Prostate gland (tissue), 2 donors: Measurements from ENCODE around the gene TMTC3. TPM values are rescaled to one million over a fixed set of nuclear protein-coding genes. Genes with fewer than 3 reads are reported as not detected.
A peak's percentile ranks its signal among the peaks of the same experiment; 100 is the strongest.

Experiments used
- DNase-seq: peaks from one replicate; pipeline ENCODE4 v3.0.0-alpha.2; 2019; ENCODE audit warnings: low spot score
- H3K27ac ChIP-seq, 2 donors: fragments of 200-600 bp; sonication (generic); 2 replicates each; pipeline ENCODE4 v1.5.1; 2017 to 2019
- H3K27me3 ChIP-seq: fragments of 200-600 bp; sonication (generic); replicated peaks from 2 replicates; pipeline ENCODE4 v1.5.1; 2019; ENCODE audit not compliant: insufficient read depth
- H3K36me3 ChIP-seq, 2 donors: fragments of 200-600 bp; sonication (generic); 1 replicate in 1 of 2; 2 replicates in 1 of 2; pipeline versions ENCODE4 v1.5.1 to v1.8.1; 2017 to 2019
- H3K4me1 ChIP-seq: fragments of 200-600 bp; sonication (generic); replicated peaks from 2 replicates; pipeline ENCODE4 v1.5.1; 2019
- H3K4me3 ChIP-seq, 2 donors: fragments of 200-600 bp; sonication (generic); 2 replicates each; pipeline ENCODE4 v1.5.1; 2017 to 2019
- H3K9me3 ChIP-seq: fragments of 200-600 bp; sonication (generic); 2 replicates; pipeline ENCODE4 v1.5.1; 2017
- CTCF ChIP-seq, 4 experiments: fragments of 200-600 bp in 2 of 4; fragments of 450-650 bp in 2 of 4; sonication (generic) in 2 of 4; IDR thresholded peaks; 1 replicate in 3 of 4; 2 replicates in 1 of 4; pipeline ENCODE4 v1.5.1; 2016 to 2019; ENCODE audit warnings: antibody characterized with exemption in 4 of 4, mild to moderate bottlenecking in 2 of 4, moderate library complexity in 2 of 4
- POLR2A ChIP-seq: fragments of 450-650 bp; IDR thresholded peaks from one replicate; pipeline ENCODE4 v1.6.1; 2016; ENCODE audit warnings: antibody characterized with exemption, mild to moderate bottlenecking
- POLR2AphosphoS5 ChIP-seq: sonication (generic); formaldehyde crosslinking; IDR thresholded peaks from one replicate; pipeline ENCODE4 v1.6.1; 2017; ENCODE audit warnings: antibody characterized with exemption
- WGBS: methylation state at CpG from one replicate; pipeline ENCODE4 v1.1.5; 2018; 5-methylcytosine and 5-hydroxymethylcytosine counted together
- intact Hi-C: fragments of 100-400 bp; cut with DNase I; formaldehyde crosslinking; loops from one replicate; pipeline ENCODE4 v1.14.2; 2022
- total RNA-seq, 2 donors: library from RNA; depleted of rRNA; stranded (reverse); fragments of >200 nt; gene quantifications; one replicate each; pipeline ENCODE4 v1.1.0, GENCODE V29; 2016

TMTC3 gene
- total RNA-seq, 2 donors from 2014 or later: 15.1 to 23.6 TPM

GRCh38 chr12:88242939-88243338, 100.8 kb downstream of the TMTC3 start:
- TF ChIP-seq POLR2A (no peak), CTCF (IDR thresholded peaks at IDR 0.05) (no peak), POLR2AphosphoS5 (no peak)
- no peak for DNase-seq
- intact Hi-C loops: no loop called here
- H3K4me3 ChIP-seq: no peak overlapping the region
- no peaks in the 10 kb centered on the region for H3K9me3 ChIP-seq
- no peaks in the 10 kb centered on the region for H3K27me3 ChIP-seq
- H3K4me1 ChIP-seq: no peaks in the 10 kb centered on the region
- no peaks in the 10 kb centered on the region for H3K36me3 ChIP-seq
- H3K27ac ChIP-seq: no peak overlapping the region

- H3K9me3 ChIP-seq: no peaks in the 10 kb centered on the region
- no peaks in the 10 kb centered on the region for H3K27me3 ChIP-seq
- DNase-seq: no peak
- no peak overlapping the region for H3K27ac ChIP-seq
- H3K4me1 ChIP-seq: no peaks in the 10 kb centered on the region
- WGBS: 68% methylated on average over 4 of the region's 4 CpGs
- TF ChIP-seq POLR2AphosphoS5 (no peak), POLR2A (no peak), CTCF (IDR thresholded peaks at IDR 0.05) (no peak)
- intact Hi-C loops: no loop called here
- H3K36me3 ChIP-seq: no peaks in the 10 kb centered on the region
- H3K4me3 ChIP-seq: no peak overlapping the region
Measured at GRCh38 chr12:88243982-88244381, 101.9 kb downstream of the TMTC3 start.

- Histone ChIP-seq H3K27ac (no peak overlapping the region), H3K27me3 (no peaks in the 10 kb centered on the region), H3K4me1 (no peaks in the 10 kb centered on the region), H3K4me3 (no peak overlapping the region), H3K36me3 (no peaks in the 10 kb centered on the region), H3K9me3 (no peaks in the 10 kb centered on the region)
- TF ChIP-seq POLR2A (no peak), POLR2AphosphoS5 (no peak), CTCF (IDR thresholded peaks at IDR 0.05) (no peak)
- DNase-seq: no peak
- intact Hi-C loops: no loop called here
- WGBS: 96% methylated on average over 1 of the region's 1 CpG
Measured at GRCh38 chr12:88245905-88246304, 103.8 kb downstream of the TMTC3 start.

- no peaks in the 10 kb centered on the region for H3K9me3 ChIP-seq
- intact Hi-C loops: no loop called here
- WGBS: 44% methylated on average over 2 of the region's 2 CpGs
Measured at GRCh38 chr12:88247241-88247643, 105.1 kb downstream of the TMTC3 start.

More at GRCh38 chr12:88247241-88247643, 105.1 kb downstream of the TMTC3 start:
- no peaks in the 10 kb centered on the region for H3K36me3 ChIP-seq
- TF ChIP-seq CTCF (IDR thresholded peaks at IDR 0.05) (no peak), POLR2AphosphoS5 (peak; percentile 12), POLR2A (no peak)
- H3K4me1 ChIP-seq: no peaks in the 10 kb centered on the region
- no peaks in the 10 kb centered on the region for H3K27me3 ChIP-seq
- no peak overlapping the region for H3K4me3 ChIP-seq
- no peak for DNase-seq
- H3K27ac ChIP-seq: no peak overlapping the region
